WTC11 (cell line): ENCODE results near the gene ECD. TPM values are rescaled to one million over a fixed set of nuclear protein-coding genes. Genes with fewer than 3 reads are reported as not detected.

ENCODE experiments used
- ATAC-seq: fragments of 200-7000 bp; cut with Tn5 transposase; 2 replicates; pipeline ENCODE4 v1.10.0; 2021; ENCODE audit warnings: mild to moderate bottlenecking, moderate library complexity
- Bru-seq: library from RNA; stranded (reverse); fragments of 400-500 nt; gene quantifications from one replicate; lab custom pipeline; 2021; lab: Mats Ljungman, UMichigan
- CTCF ChIA-PET: fragments of 300-600 bp; sonication (Branson Sonifier 250); formaldehyde crosslinking; loops from one replicate; lab custom pipeline; 2021; ENCODE audit warnings: antibody characterized with exemption; lab: Charles Lee
- POLR2A ChIA-PET: fragments of 350-600 bp; sonication (Branson Sonifier 250); formaldehyde crosslinking; loops from one replicate; lab custom pipeline; 2021; ENCODE audit warnings: antibody characterized with exemption; lab: Charles Lee
- DNase-seq: peaks from one replicate; pipeline ENCODE4 v3.0.0; 2021; ENCODE audit warnings: low spot score
- H3K27ac Mint-ChIP-seq: 2 replicates; pipeline ENCODE4 v1.8.0; 2021; ENCODE audit warnings: mixed read lengths
- H3K27me3 Mint-ChIP-seq: 2 replicates; pipeline ENCODE4 v1.8.0; 2021; ENCODE audit warnings: low read depth, mild to moderate bottlenecking, moderate library complexity, mixed read lengths
- H3K36me3 Mint-ChIP-seq: 2 replicates; pipeline ENCODE4 v1.8.0; 2021; ENCODE audit warnings: mixed read lengths
- H3K4me1 Mint-ChIP-seq: 2 replicates; pipeline ENCODE4 v1.8.0; 2022; ENCODE audit warnings: mixed read lengths
- H3K4me3 Mint-ChIP-seq: 2 replicates; pipeline ENCODE4 v1.8.0; 2021; ENCODE audit warnings: mild to moderate bottlenecking, moderate library complexity, mixed read lengths
- H3K9me3 Mint-ChIP-seq: 2 replicates; pipeline ENCODE4 v1.8.0; 2021; ENCODE audit warnings: mixed read lengths
- ATF1 ChIP-seq: sonication (generic); formaldehyde crosslinking; IDR thresholded peaks from 2 replicates; pipeline ENCODE4 v1.8.1; 2023; ENCODE audit warnings: mild to moderate bottlenecking, moderate library complexity, missing genetic modification reagents
- ELF4 ChIP-seq: sonication (generic); formaldehyde crosslinking; IDR thresholded peaks from 2 replicates; pipeline ENCODE4 v1.8.1; 2022; ENCODE audit warnings: low read depth, mild to moderate bottlenecking, moderate library complexity, missing genetic modification reagents
- FOXJ3 ChIP-seq: sonication (generic); formaldehyde crosslinking; IDR thresholded peaks from 2 replicates; pipeline ENCODE4 v1.9.0; 2021; ENCODE audit warnings: missing genetic modification reagents, mild to moderate bottlenecking, borderline replicate concordance
- FOXP1 ChIP-seq: sonication (generic); formaldehyde crosslinking; IDR thresholded peaks from 2 replicates; pipeline ENCODE4 v1.8.0; 2022; ENCODE audit warnings: missing genetic modification reagents, mild to moderate bottlenecking, moderate library complexity, borderline replicate concordance
- GRHL2 ChIP-seq: fragments of 250-450 bp; sonication (Bioruptor Pico); IDR thresholded peaks from 2 replicates; pipeline ENCODE4 v1.8.0; 2022; ENCODE audit warnings: mild to moderate bottlenecking, moderate library complexity; ENCODE audit not compliant: insufficient replicate concordance, severe bottlenecking
- IRF2 ChIP-seq: sonication (generic); formaldehyde crosslinking; IDR thresholded peaks from 2 replicates; pipeline ENCODE4 v1.8.0; 2022; ENCODE audit warnings: low read depth, missing genetic modification reagents, borderline replicate concordance
- MYBL2 ChIP-seq: sonication (generic); formaldehyde crosslinking; IDR thresholded peaks from 2 replicates; pipeline ENCODE4 v1.8.1; 2023; ENCODE audit warnings: mild to moderate bottlenecking, moderate library complexity, missing genetic modification reagents
- NFYB ChIP-seq: sonication (generic); formaldehyde crosslinking; conservative IDR thresholded peaks from 2 replicates; pipeline ENCODE4 v1.8.0; 2022; ENCODE audit warnings: low read depth, missing genetic modification reagents
- NR3C1 ChIP-seq: sonication (generic); formaldehyde crosslinking; conservative IDR thresholded peaks from 2 replicates; pipeline ENCODE4 v1.8.1; 2023; ENCODE audit warnings: low read depth, mild to moderate bottlenecking, missing genetic modification reagents
- TCF7 ChIP-seq: sonication (generic); formaldehyde crosslinking; IDR thresholded peaks from 2 replicates; pipeline ENCODE4 v1.8.0; 2022; ENCODE audit warnings: mild to moderate bottlenecking, low read depth, missing genetic modification reagents, moderate library complexity
- TEAD1 ChIP-seq: sonication (generic); formaldehyde crosslinking; IDR thresholded peaks from 2 replicates; pipeline ENCODE4 v1.8.0; 2022; ENCODE audit warnings: mild to moderate bottlenecking, missing genetic modification reagents
- ZNF121 ChIP-seq: sonication (generic); formaldehyde crosslinking; IDR thresholded peaks from 2 replicates; pipeline ENCODE4 v1.8.0; 2023; ENCODE audit warnings: missing genetic modification reagents
- ZNF232 ChIP-seq: sonication (generic); formaldehyde crosslinking; IDR thresholded peaks from 2 replicates; pipeline ENCODE4 v1.8.0; 2022; ENCODE audit warnings: mild to moderate bottlenecking, missing genetic modification reagents
- ZNF263 ChIP-seq: sonication (generic); formaldehyde crosslinking; IDR thresholded peaks from 2 replicates; pipeline ENCODE4 v1.8.1; 2022; ENCODE audit warnings: low read depth, mild to moderate bottlenecking, moderate library complexity, missing genetic modification reagents
- ZNF416 ChIP-seq: fragments of 250-450 bp; sonication (Bioruptor Pico); IDR thresholded peaks from 2 replicates; pipeline ENCODE4 v1.9.0; 2021; ENCODE audit warnings: mild to moderate bottlenecking, inconsistent platforms
- long read RNA-seq, 3 experiments: library from RNA in 1 of 3; library from capped mRNA in 1 of 3; library from polyadenylated mRNA in 1 of 3; unstranded in 2 of 3; stranded (forward) in 1 of 3; transcript quantifications; one replicate each; pipeline ENCODE4 v2.0.0, GENCODE V29; 2021
- total RNA-seq: library from RNA; stranded (reverse); gene quantifications from 3 replicates; pipeline ENCODE4 v1.2.3, GENCODE V29; 2021
- TF ChIP-seq, protein P1 (sequence below): sonication (generic); formaldehyde crosslinking; IDR thresholded peaks from 2 replicates; pipeline ENCODE4 v1.8.0; 2022; ENCODE audit warnings: mild to moderate bottlenecking, missing genetic modification reagents
- TF ChIP-seq, protein P2 (sequence below): fragments of 250-450 bp; sonication (Bioruptor Pico); IDR thresholded peaks from 2 replicates; pipeline ENCODE4 v2.1.2; 2022; ENCODE audit warnings: mild to moderate bottlenecking, moderate library complexity
- TF ChIP-seq, protein P3 (sequence below): sonication (generic); formaldehyde crosslinking; IDR thresholded peaks from 2 replicates; pipeline ENCODE4 v1.8.0; 2022; ENCODE audit warnings: mild to moderate bottlenecking, missing genetic modification reagents
- TF ChIP-seq, protein P4 (sequence below): sonication (generic); formaldehyde crosslinking; IDR thresholded peaks from 2 replicates; pipeline ENCODE4 v1.8.1; 2023; ENCODE audit warnings: mild to moderate bottlenecking, moderate library complexity, missing genetic modification reagents
- TF ChIP-seq, protein P5 (sequence below): sonication (generic); formaldehyde crosslinking; IDR thresholded peaks from 2 replicates; pipeline ENCODE4 v1.8.1; 2023; ENCODE audit warnings: mild to moderate bottlenecking, missing genetic modification reagents, moderate library complexity
- TF ChIP-seq, protein P6 (sequence below): sonication (generic); formaldehyde crosslinking; conservative IDR thresholded peaks from 2 replicates; pipeline ENCODE4 v1.8.1; 2023; ENCODE audit warnings: mild to moderate bottlenecking, low read depth, missing genetic modification reagents, moderate library complexity

The ECD gene
- total RNA-seq (31.6 to 38.2 TPM (median 33.7 TPM) in 3 replicates), Bru-seq, nascent RNA (percentile 86 among the genes with signal in this experiment)
- long read RNA-seq, experiment 1, transcript ECD-201 (14 exons, 3,069 nt): major isoform, 259 of 296 reads
- long read RNA-seq, experiment 1, partial matches to known transcripts: 11 of 296 reads
- long read RNA-seq, experiment 1, other reads (novel, unspliced or antisense): 26 of 296 reads
- long read RNA-seq, experiment 2, transcript ECD-201 (14 exons, 3,069 nt): major isoform, 31 of 66 reads
- long read RNA-seq, experiment 2, partial matches to known transcripts: 17 of 66 reads
- long read RNA-seq, experiment 2, other reads (novel, unspliced or antisense): 18 of 66 reads
- long read RNA-seq, experiment 3, transcript ECD-201 (14 exons, 3,069 nt): major isoform, 74 of 87 reads
- long read RNA-seq, experiment 3, partial matches to known transcripts: 7 of 87 reads
- long read RNA-seq, experiment 3, other reads (novel, unspliced or antisense): 6 of 87 reads

DNA sequence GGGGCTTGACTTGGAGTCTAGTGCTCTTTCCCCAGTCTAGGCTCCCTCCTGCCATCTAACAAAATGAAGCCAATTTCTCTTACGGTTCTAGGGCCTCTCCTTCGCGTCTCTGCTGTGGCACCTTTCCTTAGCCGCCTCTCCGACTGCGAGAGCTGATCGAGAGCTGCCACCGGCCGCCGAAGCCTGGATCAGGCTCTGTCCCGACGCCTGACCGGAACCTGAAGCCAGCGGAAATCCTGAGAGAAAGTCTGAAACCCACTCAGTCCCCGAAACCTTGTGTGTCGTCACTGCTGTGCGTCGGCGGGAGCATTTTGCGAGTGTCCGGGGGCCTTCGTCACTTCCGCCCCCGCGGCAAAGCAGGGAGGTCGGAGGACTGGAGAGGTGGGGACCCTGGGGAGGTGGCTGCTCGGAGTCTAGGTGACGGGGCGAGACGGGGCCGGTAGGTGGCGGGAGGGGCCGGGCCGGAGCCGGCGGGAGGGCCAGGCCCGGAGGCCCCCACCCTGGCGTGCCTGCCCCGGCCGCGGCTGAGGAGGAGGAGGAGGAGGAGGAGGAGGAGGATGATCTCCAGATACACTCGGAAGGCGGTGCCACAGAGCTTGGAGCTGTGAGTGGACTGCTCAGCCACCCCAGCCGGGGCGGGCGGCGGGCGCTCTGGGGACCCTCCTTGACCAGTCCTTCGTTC, at the start of gene ECD, which contains the start of gene FAM149B1:
ECD (minus strand) TSS at position 226 of the 682 bp plus-strand sequence. CDS start 4,071 bp downstream, outside the sequence.
FAM149B1 (plus strand) TSS at position 337 of the 682 bp plus-strand sequence; CDS start at position 558, 221 bp downstream.
- Mint-ChIP-seq H3K27ac (peak within 1 kb of the TSS; percentile 100), H3K4me1 (peaks cover 14% of the 10 kb centered on the region), H3K27me3 (no peaks in the 10 kb centered on the region; the same call in 1 of the 2 replicates), H3K36me3 (peaks cover 7% of the 10 kb centered on the region), H3K4me3 (peak within 1 kb of the TSS; percentile 100), H3K9me3 (no peaks in the 10 kb centered on the region)
- ATAC-seq (peak; percentile 97), DNase-seq (peak; percentile 91)
- POLR2A ChIA-PET: interaction anchor here (0.7 to 1.2 kb wide), 4 partner anchors 62 to 85 kb away, joined by 3 read pairs; partner anchors contain the start of genes DNAJC9 and MRPS16
- CTCF ChIA-PET: interaction anchor here (0.5 to 1.4 kb wide), 5 partner anchors 72 to 1242 kb away, joined by 3 to 7 read pairs (median 4); partner anchors contain the start of gene DNAJC9
- TF ChIP-seq, protein P1, sequence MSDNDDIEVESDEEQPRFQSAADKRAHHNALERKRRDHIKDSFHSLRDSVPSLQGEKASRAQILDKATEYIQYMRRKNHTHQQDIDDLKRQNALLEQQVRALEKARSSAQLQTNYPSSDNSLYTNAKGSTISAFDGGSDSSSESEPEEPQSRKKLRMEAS (CRISPR knock-in tag): peak; percentile 72
- no peak for TF ChIP-seq TCF7 (CRISPR knock-in tag)
- TF ChIP-seq ZNF263 (CRISPR knock-in tag): peak; percentile 96
- peak; percentile 90 for TF ChIP-seq TEAD1
- TF ChIP-seq FOXJ3: no peak
- no peak for TF ChIP-seq ZNF121
- TF ChIP-seq, protein P2, sequence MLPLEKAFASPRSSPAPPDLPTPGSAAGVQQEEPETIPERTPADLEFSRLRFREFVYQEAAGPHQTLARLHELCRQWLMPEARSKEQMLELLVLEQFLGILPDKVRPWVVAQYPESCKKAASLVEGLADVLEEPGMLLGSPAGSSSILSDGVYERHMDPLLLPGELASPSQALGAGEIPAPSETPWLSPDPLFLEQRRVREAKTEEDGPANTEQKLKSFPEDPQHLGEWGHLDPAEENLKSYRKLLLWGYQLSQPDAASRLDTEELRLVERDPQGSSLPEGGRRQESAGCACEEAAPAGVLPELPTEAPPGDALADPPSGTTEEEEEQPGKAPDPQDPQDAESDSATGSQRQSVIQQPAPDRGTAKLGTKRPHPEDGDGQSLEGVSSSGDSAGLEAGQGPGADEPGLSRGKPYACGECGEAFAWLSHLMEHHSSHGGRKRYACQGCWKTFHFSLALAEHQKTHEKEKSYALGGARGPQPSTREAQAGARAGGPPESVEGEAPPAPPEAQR (CRISPR knock-in tag): no peak
- TF ChIP-seq ATF1 (CRISPR knock-in tag): peak; percentile 96; the same call in 1 of the 2 replicates
- TF ChIP-seq IRF2 (CRISPR knock-in tag): no peak
- TF ChIP-seq ZNF416 (CRISPR knock-in tag): no peak
- peak; percentile 92; the same call in 1 of the 2 replicates for TF ChIP-seq ELF4 (CRISPR knock-in tag)
- TF ChIP-seq ZNF232: no peak; the same call in 1 of the 2 replicates
- TF ChIP-seq NFYB (CRISPR knock-in tag): no peak
- TF ChIP-seq, protein P3, sequence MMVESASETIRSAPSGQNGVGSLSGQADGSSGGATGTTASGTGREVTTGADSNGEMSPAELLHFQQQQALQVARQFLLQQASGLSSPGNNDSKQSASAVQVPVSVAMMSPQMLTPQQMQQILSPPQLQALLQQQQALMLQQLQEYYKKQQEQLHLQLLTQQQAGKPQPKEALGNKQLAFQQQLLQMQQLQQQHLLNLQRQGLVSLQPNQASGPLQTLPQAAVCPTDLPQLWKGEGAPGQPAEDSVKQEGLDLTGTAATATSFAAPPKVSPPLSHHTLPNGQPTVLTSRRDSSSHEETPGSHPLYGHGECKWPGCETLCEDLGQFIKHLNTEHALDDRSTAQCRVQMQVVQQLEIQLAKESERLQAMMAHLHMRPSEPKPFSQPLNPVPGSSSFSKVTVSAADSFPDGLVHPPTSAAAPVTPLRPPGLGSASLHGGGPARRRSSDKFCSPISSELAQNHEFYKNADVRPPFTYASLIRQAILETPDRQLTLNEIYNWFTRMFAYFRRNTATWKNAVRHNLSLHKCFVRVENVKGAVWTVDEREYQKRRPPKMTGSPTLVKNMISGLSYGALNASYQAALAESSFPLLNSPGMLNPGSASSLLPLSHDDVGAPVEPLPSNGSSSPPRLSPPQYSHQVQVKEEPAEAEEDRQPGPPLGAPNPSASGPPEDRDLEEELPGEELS (CRISPR knock-in tag): no peak
- TF ChIP-seq, protein P4, sequence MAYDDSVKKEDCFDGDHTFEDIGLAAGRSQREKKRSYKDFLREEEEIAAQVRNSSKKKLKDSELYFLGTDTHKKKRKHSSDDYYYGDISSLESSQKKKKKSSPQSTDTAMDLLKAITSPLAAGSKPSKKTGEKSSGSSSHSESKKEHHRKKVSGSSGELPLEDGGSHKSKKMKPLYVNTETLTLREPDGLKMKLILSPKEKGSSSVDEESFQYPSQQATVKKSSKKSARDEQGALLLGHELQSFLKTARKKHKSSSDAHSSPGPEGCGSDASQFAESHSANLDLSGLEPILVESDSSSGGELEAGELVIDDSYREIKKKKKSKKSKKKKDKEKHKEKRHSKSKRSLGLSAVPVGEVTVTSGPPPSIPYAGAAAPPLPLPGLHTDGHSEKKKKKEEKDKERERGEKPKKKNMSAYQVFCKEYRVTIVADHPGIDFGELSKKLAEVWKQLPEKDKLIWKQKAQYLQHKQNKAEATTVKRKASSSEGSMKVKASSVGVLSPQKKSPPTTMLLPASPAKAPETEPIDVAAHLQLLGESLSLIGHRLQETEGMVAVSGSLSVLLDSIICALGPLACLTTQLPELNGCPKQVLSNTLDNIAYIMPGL (CRISPR knock-in tag): peak; percentile 58; the same call in 1 of the 2 replicates
- no peak for TF ChIP-seq NR3C1
- TF ChIP-seq FOXP1 (CRISPR knock-in tag): peak; percentile 46; the same call in 1 of the 2 replicates
- no peak for TF ChIP-seq GRHL2
- peak; percentile 73; the same call in 1 of the 2 replicates for TF ChIP-seq MYBL2 (CRISPR knock-in tag)
- TF ChIP-seq, protein P5, sequence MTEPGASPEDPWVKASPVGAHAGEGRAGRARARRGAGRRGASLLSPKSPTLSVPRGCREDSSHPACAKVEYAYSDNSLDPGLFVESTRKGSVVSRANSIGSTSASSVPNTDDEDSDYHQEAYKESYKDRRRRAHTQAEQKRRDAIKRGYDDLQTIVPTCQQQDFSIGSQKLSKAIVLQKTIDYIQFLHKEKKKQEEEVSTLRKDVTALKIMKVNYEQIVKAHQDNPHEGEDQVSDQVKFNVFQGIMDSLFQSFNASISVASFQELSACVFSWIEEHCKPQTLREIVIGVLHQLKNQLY (CRISPR knock-in tag): no peak
- TF ChIP-seq, protein P6, sequence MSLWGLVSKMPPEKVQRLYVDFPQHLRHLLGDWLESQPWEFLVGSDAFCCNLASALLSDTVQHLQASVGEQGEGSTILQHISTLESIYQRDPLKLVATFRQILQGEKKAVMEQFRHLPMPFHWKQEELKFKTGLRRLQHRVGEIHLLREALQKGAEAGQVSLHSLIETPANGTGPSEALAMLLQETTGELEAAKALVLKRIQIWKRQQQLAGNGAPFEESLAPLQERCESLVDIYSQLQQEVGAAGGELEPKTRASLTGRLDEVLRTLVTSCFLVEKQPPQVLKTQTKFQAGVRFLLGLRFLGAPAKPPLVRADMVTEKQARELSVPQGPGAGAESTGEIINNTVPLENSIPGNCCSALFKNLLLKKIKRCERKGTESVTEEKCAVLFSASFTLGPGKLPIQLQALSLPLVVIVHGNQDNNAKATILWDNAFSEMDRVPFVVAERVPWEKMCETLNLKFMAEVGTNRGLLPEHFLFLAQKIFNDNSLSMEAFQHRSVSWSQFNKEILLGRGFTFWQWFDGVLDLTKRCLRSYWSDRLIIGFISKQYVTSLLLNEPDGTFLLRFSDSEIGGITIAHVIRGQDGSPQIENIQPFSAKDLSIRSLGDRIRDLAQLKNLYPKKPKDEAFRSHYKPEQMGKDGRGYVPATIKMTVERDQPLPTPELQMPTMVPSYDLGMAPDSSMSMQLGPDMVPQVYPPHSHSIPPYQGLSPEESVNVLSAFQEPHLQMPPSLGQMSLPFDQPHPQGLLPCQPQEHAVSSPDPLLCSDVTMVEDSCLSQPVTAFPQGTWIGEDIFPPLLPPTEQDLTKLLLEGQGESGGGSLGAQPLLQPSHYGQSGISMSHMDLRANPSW (CRISPR knock-in tag): no peak
